Gastroesophageal sphincter (tissue), 4 donors: ENCODE data around the gene KIAA1210. TPM values are rescaled to one million over a fixed set of nuclear protein-coding genes. Genes with fewer than 3 reads are reported as not detected.

Experiments
- ATAC-seq: fragments of 150-250 bp; one replicate; pipeline ENCODE4 v1.9.1; 2016; ENCODE audit warnings: mild to moderate bottlenecking, moderate library complexity
- H3K27ac ChIP-seq, 4 donors: fragments of 200-600 bp; sonication (generic) in 3 of 4; 1 replicate in 3 of 4; 2 replicates in 1 of 4; pipeline ENCODE4 v1.5.1; 2016 to 2019
- H3K27me3 ChIP-seq: fragments of 200-600 bp; sonication (generic); one replicate; pipeline ENCODE4 v1.5.1; 2019
- H3K36me3 ChIP-seq, 2 donors: fragments of 200-600 bp; sonication (generic); one replicate each; pipeline ENCODE4 v1.5.1; 2019; ENCODE audit warnings: control low read depth in 1 of 2
- H3K4me1 ChIP-seq, 3 donors: fragments of 200-600 bp; sonication (generic); 1 replicate in 2 of 3; 2 replicates in 1 of 3; pipeline ENCODE4 v1.5.1; 2016 to 2019; ENCODE audit warnings: control low read depth in 2 of 3
- H3K4me3 ChIP-seq, 2 donors: fragments of 200-600 bp; sonication (generic); one replicate each; pipeline ENCODE4 v1.5.1; 2019; ENCODE audit warnings: mild to moderate bottlenecking in 1 of 2, moderate library complexity in 1 of 2
- H3K9me3 ChIP-seq, 3 donors: fragments of 200-600 bp; sonication (generic); one replicate each; pipeline ENCODE4 v1.5.1; 2017 to 2019; ENCODE audit warnings: control low read depth in 2 of 3
- CTCF ChIP-seq, 4 experiments: fragments of 200-600 bp in 2 of 4; fragments of 450-650 bp in 2 of 4; sonication (generic) in 1 of 4; IDR thresholded peaks; one replicate each; pipeline ENCODE4 v1.5.1; 2017 to 2019; ENCODE audit warnings: antibody characterized with exemption in 4 of 4, mild to moderate bottlenecking in 2 of 4, moderate library complexity in 2 of 4
- EP300 ChIP-seq: sonication (generic); formaldehyde crosslinking; IDR thresholded peaks from one replicate; pipeline ENCODE4 v1.6.1; 2017; ENCODE audit warnings: antibody characterized with exemption, mild to moderate bottlenecking
- POLR2A ChIP-seq, 2 donors: fragments of 450-650 bp; IDR thresholded peaks; one replicate each; pipeline ENCODE4 v1.6.1; 2017; ENCODE audit warnings: antibody characterized with exemption in 2 of 2, mild to moderate bottlenecking in 2 of 2, moderate library complexity in 1 of 2
- POLR2AphosphoS5 ChIP-seq: sonication (generic); formaldehyde crosslinking; IDR thresholded peaks from one replicate; pipeline ENCODE4 v1.6.1; 2017; ENCODE audit warnings: antibody characterized with exemption
- WGBS, 2 donors: methylation state at CpG; one replicate each; pipeline ENCODE4 v1.1.5; 2018; ENCODE audit warnings: low coverage in 1 of 2; 5-methylcytosine and 5-hydroxymethylcytosine counted together
- total RNA-seq, 4 donors: library from RNA; depleted of rRNA; stranded (reverse); fragments of >200 nt; gene quantifications; one replicate each; pipeline ENCODE4 v1.1.0, GENCODE V29; 2016

Gene KIAA1210
- total RNA-seq, 4 donors from 2014 or later, result 0.12 TPM; not detected in 3

- no CpG with 5 or more reads among the region's 1 CpG for WGBS, 2 donors
- Histone ChIP-seq H3K4me1 (no peaks in the 10 kb centered on the region), H3K4me3 (no peak overlapping the region), H3K36me3 (no peaks in the 10 kb centered on the region), H3K9me3 (no peaks in the 10 kb centered on the region), H3K27me3 (no peaks in the 10 kb centered on the region), H3K27ac (no peak overlapping the region)
- TF ChIP-seq POLR2AphosphoS5 (no peak), CTCF (IDR thresholded peaks at IDR 0.05) (no peak), POLR2A (IDR thresholded peaks at IDR 0.05) (no peak), EP300 (no peak)
- no peak for ATAC-seq
Observed at GRCh38 chrX:119087121-119087520, 40.5 kb downstream of the KIAA1210 start.

GRCh38 chrX:119084766-119085165, 42.8 kb downstream of the KIAA1210 start:
- H3K9me3 ChIP-seq, result no peaks in the 10 kb centered on the region
- 70 to 75% methylated on average over 1 to 2 of the region's 3 CpGs for WGBS, 2 donors
- H3K27me3 ChIP-seq, result no peaks in the 10 kb centered on the region
- no peaks in the 10 kb centered on the region for H3K4me1 ChIP-seq
- ATAC-seq, result no peak
- H3K27ac ChIP-seq, result no peak overlapping the region
- H3K4me3 ChIP-seq, result no peak overlapping the region
- no peaks in the 10 kb centered on the region for H3K36me3 ChIP-seq
- TF ChIP-seq POLR2A (IDR thresholded peaks at IDR 0.05) (no peak), POLR2AphosphoS5 (no peak), EP300 (no peak), CTCF (IDR thresholded peaks at IDR 0.05) (no peak)

GRCh38 chrX:119082278-119082677, 45.3 kb downstream of the KIAA1210 start:
- Histone ChIP-seq H3K36me3 (no peaks in the 10 kb centered on the region), H3K9me3 (no peaks in the 10 kb centered on the region), H3K4me3 (no peak overlapping the region), H3K27me3 (no peaks in the 10 kb centered on the region), H3K27ac (no peak overlapping the region), H3K4me1 (no peaks in the 10 kb centered on the region)
- 29 to 100% methylated on average over 1 of the region's 1 CpG for WGBS, 2 donors
- ATAC-seq, result no peak
- TF ChIP-seq POLR2AphosphoS5, result no peak
- TF ChIP-seq CTCF (IDR thresholded peaks at IDR 0.05), result no peak
- TF ChIP-seq EP300, result no peak
- TF ChIP-seq POLR2A (IDR thresholded peaks at IDR 0.05), result no peak

- Histone ChIP-seq H3K4me1 (no peaks in the 10 kb centered on the region), H3K27me3 (no peaks in the 10 kb centered on the region), H3K36me3 (no peaks in the 10 kb centered on the region), H3K4me3 (no peak overlapping the region), H3K9me3 (no peaks in the 10 kb centered on the region), H3K27ac (no peak overlapping the region)
- WGBS, 2 donors, result 80 to 81% methylated on average over 3 of the region's 3 CpGs
- TF ChIP-seq POLR2A (IDR thresholded peaks at IDR 0.05) (no peak), EP300 (no peak), POLR2AphosphoS5 (no peak), CTCF (IDR thresholded peaks at IDR 0.05) (no peak)
- no peak for ATAC-seq
Observed at GRCh38 chrX:119075270-119076025, 52.2 kb downstream of the KIAA1210 start.

GRCh38 chrX:119073911-119074310, 53.7 kb downstream of the KIAA1210 start:
- Histone ChIP-seq H3K4me1 (no peaks in the 10 kb centered on the region), H3K4me3 (no peak overlapping the region), H3K9me3 (no peaks in the 10 kb centered on the region), H3K36me3 (no peaks in the 10 kb centered on the region), H3K27ac (no peak overlapping the region), H3K27me3 (no peaks in the 10 kb centered on the region)
- ATAC-seq, result no peak
- TF ChIP-seq CTCF (IDR thresholded peaks at IDR 0.05) (no peak), POLR2AphosphoS5 (no peak), EP300 (no peak), POLR2A (IDR thresholded peaks at IDR 0.05) (no peak)
- WGBS, 2 donors, result no CpG with 5 or more reads among the region's 19 CpGs
